Endometrium (tissue), 2 donors: ENCODE data around the gene STIM1.

ENCODE experiments used
- FAIRE-seq: peaks from 2 replicates; lab custom pipeline; 2012; peaks lifted over from hg19 to GRCh38; lab: Jason Lieb, UNC
- donor health status: control.
- donor health status: control.

The STIM1 gene

DNA sequence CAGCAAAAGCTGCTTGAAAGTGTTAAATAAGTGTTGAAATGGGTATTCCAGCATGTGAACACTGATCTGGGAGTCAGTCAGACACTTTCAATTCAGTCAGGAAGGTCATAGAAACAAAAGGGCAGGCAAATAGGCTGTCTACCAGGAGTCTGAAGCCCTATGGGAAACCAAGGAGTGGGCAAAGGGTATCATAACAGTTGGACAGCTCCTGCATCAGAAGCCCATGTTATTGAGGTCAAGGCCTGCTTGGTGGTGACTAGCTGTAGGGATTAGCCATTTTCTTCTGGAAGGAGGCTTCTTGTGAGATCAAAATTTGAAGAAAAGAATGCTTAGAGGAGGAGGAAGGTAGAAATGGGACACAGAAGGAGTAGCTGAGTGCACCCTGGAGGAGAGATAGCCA is 97.3 kb downstream of the STIM1 start:
- no peak for FAIRE-seq

DNA sequence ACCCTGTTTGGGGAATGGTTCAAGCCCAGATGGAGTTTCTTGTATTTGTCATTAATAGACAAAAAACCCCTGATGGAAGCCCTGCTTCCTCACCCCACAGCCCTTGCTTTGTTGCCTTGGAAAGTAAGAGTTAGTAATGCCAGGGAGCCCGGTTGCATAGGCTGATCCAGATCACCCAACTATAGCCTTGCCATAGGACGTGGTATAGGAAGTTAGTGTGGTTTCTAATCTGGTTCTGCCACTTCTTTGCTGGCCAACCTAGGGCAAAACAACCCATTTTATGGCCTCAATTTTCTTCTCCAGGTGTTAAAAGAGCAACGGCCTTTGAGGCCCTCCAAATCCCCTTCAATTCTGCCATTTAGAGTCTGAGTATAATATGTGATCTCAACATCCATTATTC is 97.9 kb downstream of the STIM1 start:
- FAIRE-seq: no peak

DNA sequence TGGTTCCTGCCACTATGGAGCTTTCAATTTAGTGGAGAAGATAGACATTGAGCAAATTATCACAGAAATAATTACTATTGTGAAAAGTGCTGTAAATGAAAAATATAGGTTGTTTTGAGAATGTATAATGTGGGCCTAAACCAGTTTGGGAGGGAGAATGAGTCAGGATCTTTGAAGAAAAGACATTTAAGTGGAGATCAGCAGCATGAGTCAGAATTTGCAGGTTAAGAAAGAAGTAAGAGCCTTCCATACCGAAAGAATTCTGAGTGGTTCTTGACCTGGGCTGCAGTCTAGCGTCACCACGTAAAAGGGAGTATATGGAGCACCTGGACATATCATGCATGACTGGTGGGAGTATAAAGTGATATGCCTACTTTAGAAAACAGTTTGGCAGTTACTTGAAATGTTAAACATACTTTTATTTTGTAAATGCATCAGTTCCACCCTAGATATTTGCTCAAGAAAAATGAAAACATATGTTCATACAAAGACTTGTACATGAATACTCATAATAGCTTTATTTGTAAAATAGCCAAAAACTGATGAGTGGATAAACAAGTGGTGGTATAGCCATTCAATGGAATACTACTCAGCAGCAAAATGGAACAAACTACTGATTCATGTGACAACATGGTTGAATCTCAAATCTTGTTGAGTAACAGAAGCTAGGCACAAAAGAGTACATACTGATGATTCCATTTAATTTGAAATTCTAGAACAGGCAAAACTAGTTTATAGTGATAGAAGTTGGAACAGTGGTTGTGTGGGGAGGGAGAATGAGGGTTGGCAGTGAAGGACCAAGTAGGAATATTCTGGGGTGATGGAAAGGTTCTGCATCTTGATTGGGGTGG is 99.2 kb downstream of the STIM1 start:
- FAIRE-seq: no peak

DNA sequence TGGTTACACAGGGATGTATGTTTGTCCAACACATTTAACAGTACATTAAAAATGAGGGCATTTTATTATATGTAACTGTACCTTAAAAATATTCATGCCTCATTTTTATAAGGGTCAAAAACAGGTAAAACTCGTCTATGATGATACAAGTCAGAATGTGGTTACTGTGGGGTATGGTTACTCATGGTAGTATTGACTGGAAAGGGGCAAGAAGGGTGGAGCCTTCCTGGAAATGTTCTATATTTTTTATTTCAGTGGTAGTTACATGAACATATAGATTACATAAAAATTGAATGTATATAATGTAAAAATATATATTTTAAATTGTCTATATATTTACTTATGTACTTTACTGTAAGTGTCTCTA is 99.8 kb downstream of the STIM1 start:
- FAIRE-seq: no peak

DNA sequence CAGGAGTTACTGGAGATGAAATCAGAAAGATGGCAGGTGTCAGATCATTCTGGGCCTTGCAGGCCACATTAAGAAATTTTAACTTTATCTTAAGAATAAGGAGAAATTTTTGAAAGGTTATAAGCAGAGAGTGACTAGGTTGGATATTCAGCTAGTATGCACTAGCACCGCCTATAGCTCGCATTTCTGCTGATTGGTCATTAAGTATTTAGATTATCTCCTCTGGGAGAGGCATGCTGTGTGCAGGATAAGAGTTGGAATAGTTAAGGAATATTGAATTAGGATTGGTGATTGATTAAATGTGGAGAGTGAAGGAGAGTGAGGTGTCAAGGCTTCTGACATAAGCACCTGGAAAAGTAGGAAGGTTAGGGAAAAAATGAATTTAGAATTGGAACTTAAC is 100.6 kb downstream of the STIM1 start:
- FAIRE-seq: no peak

DNA sequence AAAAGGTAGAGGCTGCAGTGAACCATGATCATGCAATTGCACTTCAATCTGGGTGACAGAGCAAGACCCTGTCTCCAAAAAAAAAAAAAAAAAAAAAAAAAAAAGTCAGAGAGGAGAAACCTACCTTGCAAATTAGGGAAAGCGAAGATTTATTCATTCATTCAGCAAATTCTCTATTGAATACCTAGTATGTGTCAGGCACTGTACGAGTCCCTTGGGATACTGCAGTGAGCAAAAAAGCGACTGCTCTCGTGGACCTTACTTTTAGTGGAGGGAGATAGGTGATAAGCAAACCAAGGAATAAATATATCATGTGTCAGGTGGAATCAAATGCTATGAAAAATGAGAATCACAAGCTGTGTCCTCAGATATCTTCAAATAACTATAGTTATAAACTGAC is 101.3 kb downstream of the STIM1 start:
- FAIRE-seq: no peak

DNA sequence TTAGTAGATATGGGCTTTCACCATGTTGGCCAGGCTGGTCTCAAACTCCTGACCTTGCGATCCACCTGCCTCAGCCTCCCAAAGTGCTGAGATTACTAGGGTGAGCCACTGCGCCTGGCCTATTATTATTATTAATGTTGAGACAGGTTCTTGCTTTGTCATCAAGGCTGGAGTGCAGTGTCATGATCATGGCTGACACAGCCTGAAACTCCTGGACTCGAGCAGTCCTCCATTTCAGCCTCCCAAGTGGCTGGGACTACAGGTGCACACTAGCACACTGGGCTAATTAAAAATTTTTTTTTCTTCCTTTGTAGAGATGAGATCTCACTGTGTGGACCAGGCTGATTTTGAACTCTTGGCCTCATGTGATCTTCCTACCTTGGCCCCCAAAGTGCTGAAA is 102.0 kb downstream of the STIM1 start:
- FAIRE-seq: no peak

DNA sequence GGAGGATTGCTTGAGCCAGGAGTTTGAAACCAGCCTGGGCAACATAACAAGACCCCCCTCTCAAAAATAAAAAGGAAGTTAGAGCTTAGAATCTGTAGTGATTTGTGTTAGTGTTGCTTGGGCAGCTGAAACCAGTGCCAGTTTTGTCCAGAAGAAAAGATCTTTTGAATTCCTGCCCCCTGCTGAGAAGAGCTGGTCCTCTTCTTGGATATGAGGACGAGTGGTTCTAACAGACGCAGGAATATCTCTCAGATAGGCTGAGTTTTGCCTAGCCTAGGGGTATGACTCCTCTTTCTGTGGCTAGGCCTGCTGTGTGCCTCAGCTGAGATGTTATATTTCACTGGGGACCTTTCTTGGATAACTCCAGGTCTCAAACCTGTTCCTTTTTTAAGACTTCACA is 102.8 kb downstream of the STIM1 start:
- no peak for FAIRE-seq

DNA sequence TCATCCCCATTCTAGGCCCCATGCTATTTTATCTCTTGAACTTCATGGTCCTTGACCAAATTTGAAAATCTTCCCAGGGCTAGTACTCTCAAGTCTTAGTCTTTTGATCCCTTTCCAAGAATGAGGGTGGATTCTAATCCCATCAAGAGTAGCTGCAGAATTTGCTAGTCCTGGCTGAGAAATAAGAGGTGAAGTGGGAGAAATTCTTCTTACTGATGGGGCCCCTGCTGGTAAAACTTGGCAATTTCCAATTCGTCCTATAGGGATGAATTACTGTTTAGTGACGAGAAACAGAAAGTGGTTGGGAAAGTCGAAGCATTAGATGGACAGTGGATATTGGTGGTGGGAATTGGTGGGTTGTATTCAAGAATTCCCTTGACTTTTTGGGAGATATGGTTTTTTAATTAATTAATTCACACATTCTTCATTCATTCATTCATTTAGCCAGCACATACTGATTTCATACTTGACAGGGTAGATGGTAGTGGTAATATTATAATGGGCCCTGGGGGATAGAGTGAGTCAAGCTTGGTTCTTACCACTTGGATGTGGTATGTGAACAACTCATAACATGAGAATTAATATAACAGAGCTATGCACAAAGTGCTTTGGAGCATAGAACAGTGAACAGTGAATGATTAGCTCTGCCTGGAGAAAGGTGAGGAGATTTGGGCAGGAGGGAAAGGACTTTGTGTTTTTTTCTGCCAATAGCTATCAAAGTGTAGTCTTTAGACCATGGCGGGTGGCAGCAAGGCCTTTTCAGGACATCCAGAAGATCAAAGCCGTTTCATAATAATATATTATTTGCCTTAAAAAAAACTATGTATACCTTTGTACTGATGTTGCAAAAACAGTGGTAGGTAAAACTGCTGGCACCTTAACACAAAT is 103.8 kb downstream of the STIM1 start:
- no peak for FAIRE-seq

DNA sequence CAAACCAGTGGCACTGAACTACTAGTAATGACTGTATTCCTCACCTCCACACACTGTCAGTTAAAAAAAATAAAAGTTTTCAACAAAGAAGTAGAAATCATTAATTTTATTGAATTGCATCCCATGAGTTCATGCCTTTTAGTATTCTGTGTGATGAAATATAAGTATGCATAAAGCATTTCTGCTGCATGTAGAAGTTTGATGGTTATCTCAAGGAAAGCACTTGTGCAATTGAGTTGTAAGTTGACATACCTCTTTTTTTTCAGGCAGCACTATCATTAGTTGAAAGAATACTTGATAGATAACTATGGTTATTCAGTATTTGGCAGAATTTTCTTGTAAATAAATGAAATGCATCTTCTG is 104.4 kb downstream of the STIM1 start:
- FAIRE-seq: no peak

DNA sequence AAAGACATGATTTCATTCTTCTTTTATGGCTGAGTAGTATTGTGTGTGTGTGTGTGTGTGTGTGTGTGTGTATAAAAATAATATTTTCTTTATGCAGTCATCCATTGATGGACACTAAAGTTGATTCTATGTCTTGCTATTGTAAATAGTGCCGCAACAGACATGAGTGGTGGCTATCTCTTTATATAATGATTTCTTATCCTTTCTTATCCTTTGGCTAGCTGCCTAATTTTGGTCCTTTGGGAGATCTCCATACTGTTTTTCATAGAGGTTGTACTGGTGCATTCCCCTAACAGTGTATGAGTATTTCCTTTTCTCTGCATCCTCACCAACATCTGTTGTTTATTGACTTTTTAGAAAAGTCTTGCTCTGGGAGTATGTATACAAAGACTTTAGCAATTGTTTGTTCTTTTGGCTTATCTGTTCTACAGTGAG is 107.0 kb downstream of the STIM1 start:
- FAIRE-seq: no peak

DNA sequence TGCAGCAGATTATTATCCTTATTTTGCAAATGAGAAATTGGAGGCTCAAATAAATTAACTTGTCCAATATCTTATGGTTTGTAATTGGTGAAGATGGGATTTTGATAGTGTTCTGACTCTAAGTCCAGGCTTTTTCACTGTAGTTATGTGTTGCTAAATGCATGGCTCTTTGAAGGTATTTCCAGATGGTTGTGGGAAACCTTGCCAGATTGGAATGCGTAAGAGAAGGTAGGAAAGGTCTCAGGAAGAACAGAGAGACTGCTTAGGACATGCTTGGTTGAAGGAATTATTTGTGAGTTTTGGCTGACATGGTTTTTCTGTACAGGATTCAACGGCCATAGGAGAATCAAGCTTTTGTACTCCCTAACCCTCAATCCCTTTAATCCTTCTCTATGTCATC is 108.6 kb downstream of the STIM1 start:
- no peak for FAIRE-seq

DNA sequence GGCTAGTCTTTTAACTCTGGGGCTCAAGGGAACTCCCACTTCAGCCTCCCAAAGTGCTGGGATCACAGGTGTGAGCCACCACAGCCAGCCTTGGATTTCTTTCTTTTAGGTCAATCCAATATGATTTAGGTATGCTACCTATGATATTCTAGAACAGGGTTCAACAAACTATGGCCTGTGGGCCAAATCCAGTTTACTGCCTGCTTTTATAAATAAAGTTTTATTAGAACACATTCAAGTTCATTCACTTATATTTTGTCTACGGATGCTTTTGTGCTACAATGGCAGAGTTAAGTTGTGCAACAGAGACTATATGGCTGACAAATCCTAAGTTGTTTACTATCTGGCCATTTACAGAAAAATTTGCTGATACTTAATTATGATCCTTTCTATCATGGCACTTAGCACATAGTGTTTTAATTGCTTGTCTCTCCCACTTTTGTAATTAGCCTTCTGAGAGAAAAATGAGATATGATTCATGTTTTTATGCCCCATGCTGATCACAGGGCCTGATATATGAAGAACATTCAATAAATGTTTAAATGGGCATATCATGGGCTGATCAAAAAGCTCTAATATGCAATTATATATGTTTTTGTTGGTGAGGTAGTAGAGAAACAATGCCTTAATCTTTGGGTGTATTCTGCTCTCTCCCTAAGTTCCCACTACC is 109.6 kb downstream of the STIM1 start:
- no peak for FAIRE-seq

DNA sequence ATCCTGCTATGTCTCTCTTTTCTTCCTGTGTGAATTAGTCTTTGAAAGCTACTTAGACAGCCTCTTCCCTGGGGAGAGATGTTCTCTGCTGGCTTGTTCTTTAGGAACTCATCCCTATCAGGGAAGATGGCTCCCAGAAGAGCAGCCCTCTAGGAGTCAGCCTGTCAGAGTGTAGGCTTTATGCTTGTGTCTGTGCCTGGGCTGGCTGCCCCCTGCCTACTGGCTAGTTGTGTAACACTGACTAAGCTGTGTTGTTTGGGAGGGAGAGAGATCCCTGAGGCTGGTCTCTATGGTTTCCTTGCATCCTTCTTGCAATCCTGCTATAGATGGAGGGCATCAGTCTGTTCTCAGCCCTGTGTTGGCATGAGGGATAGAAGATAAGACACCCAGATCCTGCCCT is 112.2 kb downstream of the STIM1 start:
- no peak for FAIRE-seq

DNA sequence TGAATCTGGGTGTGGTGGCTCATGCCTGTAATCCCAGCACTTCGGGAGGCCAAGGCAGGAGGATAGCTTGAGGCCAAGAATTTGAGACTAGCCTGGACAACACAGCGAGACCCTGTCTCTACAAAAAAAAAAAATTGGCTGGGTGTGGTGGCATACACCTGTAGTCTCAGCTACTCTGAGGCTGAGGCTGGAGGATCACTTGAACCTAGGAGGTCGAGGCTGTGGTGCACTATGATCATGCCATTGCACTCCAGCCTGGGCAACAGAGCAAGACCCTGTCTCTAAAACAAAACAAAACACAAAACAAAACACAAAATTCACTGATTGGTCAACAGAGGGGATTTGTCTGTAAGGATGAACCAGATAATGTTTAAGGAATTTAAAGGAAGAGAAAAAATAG is 113.7 kb downstream of the STIM1 start:
- FAIRE-seq: no peak

DNA sequence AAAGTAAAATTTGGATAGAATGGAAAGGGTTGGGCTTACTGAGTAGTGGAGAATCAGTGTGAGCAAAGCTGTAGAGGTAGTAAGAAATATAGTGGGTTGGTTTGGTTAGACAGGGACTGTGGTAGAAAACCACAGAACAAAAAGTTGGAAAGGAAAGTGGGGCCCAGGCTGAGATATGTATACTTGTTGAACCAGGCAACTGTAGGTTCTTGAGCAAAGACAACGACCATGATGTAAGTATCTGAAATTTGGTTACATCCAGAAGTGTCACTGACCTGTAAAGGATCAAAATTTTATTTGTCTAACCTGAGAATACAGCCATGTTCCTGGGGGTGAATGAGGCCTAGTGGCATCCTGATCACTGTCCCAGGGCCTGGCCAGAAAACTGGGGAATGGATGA is 114.1 kb downstream of the STIM1 start:
- no peak for FAIRE-seq

DNA sequence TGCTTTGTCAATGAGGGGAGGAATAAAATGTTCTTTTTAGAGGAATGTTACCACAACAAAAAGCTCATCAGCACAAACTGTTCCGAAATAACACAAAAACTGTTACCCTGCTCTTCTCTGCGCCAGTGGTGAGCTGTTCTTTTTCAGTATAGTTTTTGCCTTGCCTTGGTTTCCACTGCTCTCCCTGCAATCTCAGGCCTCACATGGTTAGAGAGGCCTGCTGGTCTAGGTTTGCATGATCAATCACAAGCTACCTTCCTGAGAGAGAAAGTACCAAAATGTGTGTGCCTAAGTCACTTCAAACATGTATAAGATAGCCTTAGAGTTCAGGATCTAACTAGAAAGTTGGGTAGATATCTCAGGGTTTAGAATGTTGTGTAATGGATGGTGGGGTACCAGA is 114.6 kb downstream of the STIM1 start:
- no peak for FAIRE-seq

DNA sequence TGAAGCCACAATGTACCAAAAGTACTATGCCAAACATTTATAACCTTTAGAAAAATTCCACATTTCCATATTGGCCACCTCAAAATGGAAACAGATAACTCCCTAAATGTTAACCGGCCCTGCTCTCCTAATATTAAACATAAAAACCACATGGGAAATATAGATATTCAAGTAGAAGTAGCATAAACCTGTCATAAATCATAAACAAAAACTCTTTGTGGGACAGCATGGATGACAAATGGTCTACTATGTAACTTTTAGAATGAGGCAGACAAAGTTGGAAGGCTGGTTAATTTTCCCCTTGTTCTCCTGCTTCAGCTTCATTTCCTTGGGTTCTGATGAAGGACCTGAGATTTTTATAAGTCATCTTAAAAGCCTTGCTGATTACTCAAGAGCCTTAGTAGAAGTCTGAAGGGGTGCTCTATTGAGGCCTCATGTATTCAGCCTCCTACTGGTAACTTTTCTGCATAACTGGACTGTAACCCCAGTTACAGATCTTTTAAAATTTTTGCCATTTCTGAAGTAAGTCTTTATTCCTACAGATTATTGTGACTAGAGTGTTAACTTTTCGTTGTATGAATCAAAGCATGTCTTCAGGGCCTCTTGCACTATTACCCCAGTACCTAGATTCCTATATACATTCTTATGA is 116.4 kb downstream of the STIM1 start:
- no peak for FAIRE-seq

DNA sequence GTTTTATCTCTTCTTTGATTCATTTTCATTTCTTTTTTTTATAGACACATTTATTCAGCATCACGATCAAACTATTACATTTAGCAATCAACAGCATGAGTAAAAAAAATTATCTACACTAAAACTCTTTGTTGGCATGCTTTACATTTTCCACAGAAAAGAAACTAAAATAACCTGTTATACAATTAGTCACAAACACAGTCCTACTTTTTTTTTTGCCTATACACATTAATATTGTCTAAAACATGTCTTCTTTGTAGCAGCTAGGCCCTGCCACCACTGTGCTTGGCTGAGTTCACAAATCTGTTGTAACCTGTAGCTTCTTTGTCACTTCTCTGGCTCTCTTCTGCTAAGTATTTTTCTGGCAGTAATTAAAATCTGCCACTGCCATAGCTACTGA is 117.0 kb downstream of the STIM1 start:
- FAIRE-seq: no peak

DNA sequence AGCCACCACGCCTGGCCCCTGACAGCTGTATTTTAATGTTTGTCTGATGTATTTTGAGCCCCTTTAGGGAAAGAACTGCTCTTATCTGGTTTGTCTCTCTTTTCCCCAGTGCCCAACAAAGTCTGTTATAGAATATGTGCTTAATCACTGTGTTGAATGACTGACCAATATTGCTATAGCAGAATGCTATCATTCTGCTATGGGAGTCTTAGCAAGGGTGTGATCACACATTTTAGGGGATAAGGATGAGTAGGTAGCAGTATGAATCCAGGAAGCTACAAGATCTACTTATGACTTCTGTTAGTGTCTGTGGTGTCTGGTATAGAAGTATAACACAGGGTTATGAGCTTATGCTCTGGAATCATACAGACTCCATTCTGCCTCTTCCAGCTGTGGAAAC is 121.6 kb downstream of the STIM1 start:
- no peak for FAIRE-seq

DNA sequence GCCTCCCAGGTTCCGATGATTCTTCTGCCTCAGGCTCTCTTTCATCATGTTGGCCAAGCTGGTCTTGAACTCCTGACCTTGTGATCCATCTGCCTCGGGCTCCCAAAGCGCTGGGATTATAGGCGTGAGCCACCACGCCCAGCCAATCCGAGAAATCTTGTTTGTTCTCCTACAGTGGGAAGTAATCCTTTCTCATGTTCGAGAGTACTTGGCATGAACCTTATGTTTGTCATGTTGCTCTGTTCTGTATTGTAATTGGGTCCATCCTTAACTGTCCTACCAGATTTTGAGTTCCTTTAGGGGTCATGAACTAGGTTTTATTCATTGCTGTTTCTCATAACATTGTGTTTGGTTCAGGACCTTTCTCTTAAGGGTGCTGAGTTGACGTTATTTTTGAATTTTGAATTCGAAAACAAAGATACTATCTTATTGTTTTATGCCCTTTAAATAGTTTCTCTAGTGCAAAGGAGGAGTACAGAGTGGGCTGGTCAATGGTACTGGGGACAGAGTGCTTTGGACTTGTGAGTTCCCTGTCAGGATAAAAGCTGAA is 125.7 kb downstream of the STIM1 start:
- peak; percentile 97 for FAIRE-seq

DNA sequence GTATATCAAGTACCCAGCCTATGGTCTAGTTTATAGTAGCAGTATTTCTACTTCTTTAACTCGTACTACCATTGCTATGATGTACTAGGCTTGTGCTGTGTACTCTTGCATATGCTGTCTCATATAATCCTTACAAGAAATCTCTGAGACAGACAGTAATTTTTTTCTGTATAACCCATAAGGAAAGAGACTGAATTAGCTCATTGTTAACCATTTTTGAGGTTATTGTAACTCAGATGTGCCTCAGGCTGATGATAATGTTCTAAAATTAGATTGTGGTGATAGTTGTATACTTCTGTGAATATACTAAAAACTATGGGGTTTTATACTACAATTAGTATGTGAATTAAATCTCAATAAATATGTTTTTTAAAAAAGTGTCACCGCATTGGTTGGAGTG is 127.0 kb downstream of the STIM1 start:
- FAIRE-seq: no peak
